CD4-positive, alpha-beta T cell treated with Interferon gamma for 1 hour (primary cell): ENCODE results near the gene TMEM131.
"Not testable (repeated sequence)": the region's sequence is repeated elsewhere in the genome, so short reads cannot be mapped to it uniquely, and the experiment has no call there.

ENCODE experiments used
- DNase-seq: peaks from one replicate; pipeline ENCODE4 v3.0.0-alpha.2; 2020

TMEM131 gene

DNA sequence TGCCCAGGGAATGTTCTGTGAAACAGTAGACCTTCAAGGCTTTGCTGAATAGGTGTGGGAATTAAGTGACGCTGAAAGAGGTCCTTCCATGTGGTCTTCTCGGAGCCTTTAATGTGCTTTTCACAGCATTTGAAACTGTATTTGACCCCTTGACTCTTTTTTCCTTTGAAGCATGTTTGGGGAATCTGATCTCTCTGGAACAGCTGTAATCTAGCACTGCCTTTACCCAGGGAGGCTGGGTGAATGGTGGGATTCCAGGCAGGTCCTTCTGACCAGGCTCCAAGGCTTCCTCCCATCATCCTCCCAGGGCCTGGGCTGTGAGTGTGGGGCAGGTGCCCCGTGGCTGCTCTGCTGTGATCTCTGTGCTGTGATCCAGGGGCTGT, 278.1 kb downstream of the TMEM131 start:
- no peak for DNase-seq

DNA sequence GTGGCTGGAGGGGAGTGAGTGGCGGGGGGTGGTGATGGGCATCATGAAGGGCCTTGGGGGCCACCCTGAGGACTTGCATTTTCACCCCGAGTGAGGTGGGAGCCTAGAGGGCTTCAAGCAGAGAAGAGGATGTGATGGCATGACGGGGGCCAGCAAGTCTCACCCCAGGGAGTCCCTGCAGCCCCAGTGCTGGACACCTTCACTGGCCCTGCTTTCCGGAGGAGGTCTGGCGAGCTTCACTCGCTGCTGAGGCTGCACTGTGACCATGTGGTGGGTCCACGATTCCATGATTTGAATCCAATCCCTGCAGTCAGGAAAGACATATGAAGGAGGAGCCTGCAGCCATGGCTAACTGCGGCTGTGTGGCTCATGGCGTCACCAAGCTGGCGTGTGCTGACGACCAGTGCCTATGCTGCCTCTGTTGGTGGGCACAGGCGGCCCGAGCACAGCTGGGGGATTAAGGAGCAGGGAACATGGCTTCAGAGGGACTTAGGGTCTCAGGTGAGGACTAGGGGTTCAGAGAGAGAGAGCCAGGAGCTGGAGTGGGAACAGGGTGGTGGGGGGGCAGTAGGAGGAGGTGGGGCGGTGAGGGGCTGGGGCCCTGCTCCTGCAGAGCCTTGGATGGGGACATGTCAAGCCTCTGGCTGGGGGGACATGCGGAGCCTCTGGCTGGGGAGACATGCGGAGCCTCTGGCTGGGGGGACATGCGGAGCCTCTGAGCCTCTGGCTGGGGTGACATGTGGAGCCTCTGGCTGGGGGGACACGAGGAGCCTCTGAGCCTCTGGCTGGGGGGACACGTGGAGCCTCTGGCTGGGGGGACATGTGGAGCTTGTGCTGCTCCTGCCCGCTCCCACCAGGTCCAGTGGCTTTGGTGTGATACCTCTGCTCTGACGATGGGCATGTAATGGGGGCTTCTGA, 278.8 kb downstream of the TMEM131 start:
- DNase-seq: no peak

DNA sequence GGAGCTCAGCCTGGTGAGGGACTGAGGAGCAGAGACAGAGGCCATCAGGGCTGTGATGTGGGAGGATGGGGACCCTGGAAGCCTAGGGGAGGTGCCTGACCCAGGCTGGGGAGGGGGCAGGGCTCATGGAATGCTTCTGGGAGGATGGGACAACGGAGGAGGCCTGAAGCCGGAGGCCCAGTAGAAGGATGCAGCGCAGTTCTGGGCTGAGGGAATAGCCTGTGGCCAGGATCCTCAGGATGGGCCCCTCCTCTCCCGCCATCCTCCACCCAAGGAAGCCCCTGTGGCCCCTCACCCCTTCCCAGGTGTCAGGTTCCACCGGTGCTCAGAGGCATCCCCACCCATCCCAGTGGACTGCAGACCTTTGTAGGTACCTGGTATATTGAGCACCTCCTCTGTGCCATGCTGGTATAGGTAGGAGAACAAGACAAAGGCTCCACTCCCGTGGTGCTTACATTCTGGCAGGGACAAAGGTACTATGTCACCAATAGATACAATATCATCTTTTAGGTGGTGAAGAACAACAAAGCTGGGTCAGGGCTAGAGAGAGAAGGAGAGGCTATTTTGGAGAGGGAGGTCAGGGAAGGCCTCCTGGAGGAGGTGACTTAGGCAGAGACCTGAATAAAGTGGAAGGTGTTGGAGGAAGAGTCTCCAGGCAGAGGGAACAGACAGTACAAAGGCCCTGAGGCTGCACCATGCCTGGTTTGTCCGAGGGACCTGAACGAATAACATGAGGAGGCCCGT, 279.6 kb downstream of the TMEM131 start:
- DNase-seq: no peak

DNA sequence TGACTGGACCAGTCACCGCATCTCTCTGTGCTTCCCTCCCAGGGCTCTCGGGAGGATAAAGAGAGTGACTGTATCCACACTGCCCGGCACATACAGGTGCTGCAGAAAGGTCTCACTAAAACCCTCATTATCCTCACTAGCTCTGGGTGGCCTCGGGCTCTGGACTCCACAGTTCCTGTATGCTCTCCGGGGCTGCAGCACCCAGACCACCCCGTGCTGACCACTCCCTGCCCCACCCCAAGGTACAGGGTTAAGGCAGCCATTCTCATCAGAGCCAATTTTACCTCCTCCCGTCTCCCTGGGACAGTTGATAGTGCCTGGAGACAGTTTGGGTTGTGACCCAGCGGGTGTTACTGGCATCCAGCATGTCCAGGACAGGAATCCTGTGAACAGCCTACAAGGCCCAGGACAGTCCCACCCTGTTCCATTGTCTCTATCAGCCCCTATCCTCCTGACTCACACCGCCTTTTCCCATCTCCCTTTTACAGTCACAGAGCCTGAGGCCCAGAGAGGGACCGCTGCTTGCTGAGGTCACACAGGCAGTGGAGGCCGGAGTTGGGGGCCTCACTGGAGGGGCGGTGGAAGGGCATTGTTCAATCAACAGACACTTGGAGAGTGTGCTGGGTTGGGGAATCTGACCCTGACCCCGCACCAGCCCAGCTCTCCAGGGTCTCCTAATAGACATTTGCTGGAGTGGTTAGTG, 280.6 kb downstream of the TMEM131 start:
- DNase-seq: no peak

DNA sequence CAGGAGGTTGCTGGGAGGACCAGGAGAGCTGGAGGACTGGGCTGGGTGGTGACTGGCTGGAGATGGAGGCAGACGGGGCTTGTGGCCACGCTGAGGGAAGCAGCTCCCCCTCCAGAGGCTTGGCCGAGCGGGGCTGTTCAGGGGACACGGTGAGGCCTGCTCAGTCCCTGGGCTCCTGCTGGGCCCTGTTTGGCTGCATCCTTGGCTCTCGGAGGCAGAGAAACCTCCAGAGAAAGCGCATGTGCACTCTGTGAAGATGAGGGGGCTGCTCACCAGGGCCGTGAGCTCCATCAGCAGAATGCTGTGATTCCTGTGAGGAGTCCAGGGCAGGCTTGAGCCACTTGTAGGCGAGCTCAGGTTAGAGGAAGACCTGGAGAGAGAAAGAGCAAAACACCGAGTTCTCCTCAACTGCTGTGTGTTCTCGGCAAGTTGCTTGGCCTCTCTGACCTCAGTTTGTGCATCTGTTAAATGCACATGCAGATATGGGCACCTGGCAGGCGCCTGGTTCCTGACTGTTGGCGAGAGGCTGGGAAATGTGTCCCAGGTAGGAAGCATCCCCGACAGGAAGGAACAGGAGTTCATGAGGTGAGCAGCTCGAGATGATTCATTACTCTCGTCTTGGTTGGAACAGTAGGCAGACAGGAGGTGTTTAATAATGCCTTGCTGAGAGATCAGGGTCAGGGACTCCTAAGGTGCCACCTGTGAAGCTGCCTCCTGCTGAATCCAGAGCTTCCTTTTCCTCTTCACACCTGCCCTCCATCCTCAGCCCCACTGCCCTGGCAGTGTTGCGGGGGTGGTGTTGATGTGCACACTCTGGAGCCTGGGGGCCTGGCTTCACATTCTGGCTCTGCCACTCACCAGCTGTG, 281.4 kb downstream of the TMEM131 start:
- DNase-seq: no peak

DNA sequence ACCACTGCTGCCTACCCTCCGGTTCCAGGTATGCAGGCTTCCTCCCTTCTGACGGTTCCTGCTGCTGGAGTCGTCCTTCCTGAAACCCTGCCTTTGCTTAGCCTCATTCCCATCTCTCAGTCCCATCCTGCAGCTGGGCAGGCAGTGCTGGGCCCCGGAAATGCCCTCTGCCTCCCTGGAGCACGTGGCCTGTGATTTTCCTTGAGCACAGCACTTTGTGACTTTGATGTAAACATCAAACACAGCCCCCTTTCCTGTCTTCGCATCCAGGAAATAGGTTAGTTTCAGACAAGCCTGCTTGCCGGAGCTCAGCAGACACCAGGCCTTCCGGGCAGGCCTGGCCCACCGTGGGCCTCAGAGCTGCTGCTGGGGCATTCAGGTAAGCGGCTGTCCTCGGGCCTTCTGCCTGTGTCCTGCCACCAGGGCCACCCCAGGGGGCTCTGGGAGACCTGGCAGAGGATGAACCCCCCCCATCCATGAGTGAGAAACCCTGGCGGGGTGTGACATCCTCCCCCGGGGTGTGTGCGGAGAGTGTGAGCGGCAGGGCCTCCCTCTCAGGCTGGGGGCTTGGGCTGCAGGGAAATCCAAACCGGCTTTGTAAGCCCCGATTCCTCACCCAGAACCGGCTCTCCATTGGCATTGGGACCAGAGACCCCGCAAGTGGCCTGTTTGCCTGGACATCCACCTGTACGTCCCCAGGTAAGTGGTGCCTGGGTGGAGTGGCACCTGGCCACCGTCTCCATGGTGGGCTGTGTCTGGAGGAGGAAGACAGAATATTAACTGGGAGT, 282.3 kb downstream of the TMEM131 start, which contains the start of gene ZAP70:
Gene ZAP70, plus strand, starts transcription at position 281 of the 788 bp plus-strand sequence. CDS start 10,461 bp downstream, outside the sequence.
- DNase-seq: peak; percentile 39

DNA sequence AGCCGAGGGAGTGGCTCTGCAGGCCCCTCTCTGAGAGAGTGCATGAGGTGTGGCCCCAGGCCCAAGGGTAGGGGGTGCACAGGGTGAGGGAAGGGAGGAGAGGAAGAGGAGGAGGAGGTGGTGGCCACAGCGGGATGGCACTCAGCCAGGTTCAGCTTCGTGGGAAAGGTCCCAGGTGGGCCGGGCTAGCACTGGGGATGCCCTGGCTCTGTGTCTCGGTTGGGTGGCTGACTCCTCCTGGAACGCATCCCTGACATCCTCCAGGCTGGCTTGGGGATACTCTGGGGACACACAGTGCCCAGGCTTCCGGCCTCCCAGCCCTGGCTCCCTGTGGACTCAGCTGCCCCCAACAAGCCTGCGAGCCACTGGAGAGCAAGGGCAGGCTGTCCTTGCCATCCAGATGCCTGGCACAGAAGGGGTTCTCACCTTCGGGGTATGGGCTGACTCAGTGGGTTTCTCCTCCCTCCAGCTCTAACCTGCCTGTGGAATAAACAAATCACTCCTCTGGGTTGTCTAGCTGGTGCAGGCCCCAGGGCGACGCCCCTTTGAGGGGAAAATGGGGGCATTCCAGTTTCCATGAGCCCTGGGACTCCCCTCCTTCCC, 283.0 kb downstream of the TMEM131 start:
- DNase-seq: no peak

DNA sequence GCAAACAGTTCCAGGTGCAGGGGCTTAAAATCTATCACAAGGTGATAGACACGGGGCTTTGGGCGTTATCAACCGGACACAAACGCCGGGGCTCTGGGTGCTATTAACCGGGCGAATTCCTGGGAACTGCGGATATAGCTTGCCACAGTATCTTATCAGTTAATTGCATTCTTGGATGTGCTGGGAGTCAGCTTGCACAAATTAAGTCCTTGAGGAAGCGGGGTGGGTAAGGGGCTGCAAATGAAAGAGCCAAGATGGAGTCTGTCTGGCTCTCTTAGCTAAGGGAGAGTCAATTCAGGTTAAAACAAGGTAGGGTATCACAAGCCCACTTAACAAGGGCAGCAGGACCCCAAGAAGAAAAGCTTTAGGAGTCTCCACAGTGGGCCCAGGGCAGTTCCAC, 283.6 kb downstream of the TMEM131 start:
- DNase-seq: not testable (repeated sequence)

DNA sequence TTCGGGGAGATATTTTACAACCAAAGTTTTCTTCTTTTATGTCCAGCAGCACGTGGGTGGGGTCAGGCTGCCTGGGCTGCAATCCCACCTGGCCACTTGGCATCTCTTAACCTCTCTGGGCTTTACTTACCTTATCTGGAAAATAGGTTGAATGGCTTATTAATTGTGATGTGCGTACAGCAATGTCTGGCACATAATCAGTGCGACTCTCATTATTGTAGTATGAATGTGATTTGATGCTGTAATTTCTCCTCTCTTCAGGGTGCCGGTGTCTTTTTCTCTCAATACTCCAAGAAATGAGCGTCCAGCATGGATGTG, 284.4 kb downstream of the TMEM131 start:
- no peak for DNase-seq

DNA sequence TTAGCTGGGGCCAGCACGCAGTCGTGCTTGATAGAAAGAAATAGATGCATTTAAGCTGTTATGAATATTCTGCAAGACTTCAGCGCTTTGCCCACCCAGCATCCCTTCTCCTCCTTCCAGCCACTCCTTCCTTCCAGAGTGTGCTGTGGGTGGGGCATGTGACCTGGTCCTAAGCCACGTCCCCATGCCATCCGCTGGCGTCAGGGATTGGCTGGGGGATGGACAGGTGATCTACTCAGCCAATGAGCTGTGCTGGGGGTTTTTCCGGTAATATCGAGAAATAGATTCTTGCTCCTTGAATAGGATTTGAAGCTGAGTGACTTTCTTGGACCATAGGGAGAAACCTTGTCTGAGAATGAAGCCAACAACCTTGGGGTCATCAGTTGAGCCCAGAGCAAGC, 287.1 kb downstream of the TMEM131 start:
- no peak for DNase-seq

DNA sequence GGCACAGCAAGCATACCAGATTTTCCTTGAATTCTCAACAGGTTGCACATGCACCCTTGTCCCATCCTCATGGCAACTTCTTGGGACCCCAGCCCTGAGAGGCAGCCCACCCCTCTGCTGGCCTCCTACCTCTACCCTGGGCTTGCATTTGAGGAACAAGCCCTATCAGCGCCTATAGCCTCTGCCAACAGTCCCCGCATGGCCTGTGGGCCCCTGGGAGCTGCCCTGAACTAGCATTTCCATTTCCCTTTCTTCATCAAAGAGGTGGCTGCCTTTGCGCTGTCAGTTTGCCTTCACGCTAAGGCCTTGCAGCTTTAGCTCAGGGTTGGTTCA, 287.7 kb downstream of the TMEM131 start:
- no peak for DNase-seq

DNA sequence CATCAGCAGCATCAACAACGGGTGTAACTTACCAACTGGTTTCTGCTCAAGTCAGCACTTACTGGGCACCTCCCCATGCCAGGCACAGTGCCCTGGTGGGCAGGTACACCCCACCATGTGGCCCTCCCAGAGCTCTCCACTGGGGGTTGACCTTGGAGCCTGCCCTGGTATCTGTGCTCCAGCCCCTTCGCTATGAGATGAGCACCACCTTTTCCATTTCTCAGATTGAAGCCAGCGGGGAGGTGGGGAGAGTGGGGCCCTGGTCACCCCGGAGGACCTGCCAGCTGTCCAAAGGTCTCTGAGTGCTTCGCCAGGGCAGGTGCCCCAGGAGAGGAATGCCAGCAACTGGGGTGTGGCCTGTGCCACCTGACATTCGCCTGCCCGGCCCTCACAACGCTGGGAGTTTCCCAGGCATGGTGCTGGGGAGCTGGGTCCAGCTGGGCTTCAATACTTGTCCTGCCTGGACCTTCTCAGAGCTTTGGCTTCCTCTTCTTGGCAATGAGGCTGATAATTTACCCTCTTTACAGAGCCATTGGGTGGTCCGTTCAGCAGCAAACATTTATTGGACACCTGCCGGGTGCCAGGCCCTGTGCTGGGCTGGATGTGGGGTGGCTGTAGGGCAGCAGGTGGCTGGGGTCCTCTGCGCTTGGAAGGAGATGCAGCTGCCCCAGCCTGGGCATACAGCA, 288.2 kb downstream of the TMEM131 start:
- DNase-seq: no peak

DNA sequence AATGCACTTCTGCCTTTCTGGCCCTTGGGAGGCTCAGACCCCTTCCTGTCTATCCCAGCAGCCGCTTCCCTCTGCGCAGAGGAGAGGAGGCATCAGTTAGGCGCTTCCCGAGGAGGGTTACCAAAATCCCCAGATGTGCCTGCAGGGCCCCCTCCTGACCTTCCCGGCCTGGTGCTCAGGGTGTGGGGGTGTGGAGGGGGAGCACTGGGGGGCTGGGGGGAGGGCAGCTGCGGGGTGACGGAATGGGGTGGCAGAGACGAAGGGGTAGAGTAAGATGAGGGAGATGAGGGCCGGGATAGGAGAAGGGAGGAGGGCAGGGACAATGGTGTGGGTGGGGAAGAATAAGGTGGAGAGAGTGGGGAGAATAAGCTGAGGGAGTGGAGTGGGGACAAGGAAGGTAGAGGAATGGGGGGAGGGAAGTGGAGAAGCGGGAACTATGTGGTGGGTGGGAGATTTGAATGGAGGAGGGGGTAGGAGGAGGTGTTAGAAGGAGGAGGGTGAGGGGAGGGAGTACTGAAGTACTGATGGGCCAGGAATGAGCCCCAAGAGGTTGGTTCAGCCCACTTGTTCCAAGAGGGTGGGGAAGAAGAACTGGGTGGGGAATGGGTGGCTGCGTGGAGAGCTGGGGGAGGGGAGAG, 288.9 kb downstream of the TMEM131 start:
- no peak for DNase-seq
